Measurements from ENCODE around the gene NT5C2. TPM values are rescaled to one million over a fixed set of nuclear protein-coding genes. Genes with fewer than 3 reads are reported as not detected.

The NT5C2 gene
- total and polyA plus RNA-seq, 2 of the 8 experiments (the other 6 are each of a cell fraction or from before 2014, with no cell fraction given): 35.2 to 106 TPM

GRCh38 chr10:103106539-103106938 is 86.5 kb downstream of the NT5C2 start:
- no peak overlapping the region for H2BK120ac ChIP-seq (replicated peaks; ENCODE audit: low read depth, low read length)
- POLR2A ChIA-PET (ENCODE audit: partially characterized antibody): no interaction called here
- H3K4ac ChIP-seq (replicated peaks; ENCODE audit: insufficient read length, low read depth, low read length): no peak overlapping the region
- no peaks in the 10 kb centered on the region for H3K79me1 ChIP-seq (ENCODE audit: low read depth, low read length)
- no peak overlapping the region for H2AFZ ChIP-seq (ENCODE audit: low read length)
- no peaks in the 10 kb centered on the region for H3K79me2 ChIP-seq (ENCODE audit: control insufficient read depth in 1 of 2, insufficient read depth in 2 of 2, low read length in 2 of 2)
- H2AK5ac ChIP-seq (ENCODE audit: low read depth, low read length): no peak overlapping the region
- no peak overlapping the region for H2BK20ac ChIP-seq (ENCODE audit: low read length)
- no peak overlapping the region for H2BK12ac ChIP-seq (ENCODE audit: low read depth, low read length)
- no peak overlapping the region for H4K5ac ChIP-seq (ENCODE audit: insufficient read length, low read depth, low read length)
- H3K56ac ChIP-seq (replicated peaks; ENCODE audit: insufficient read length, low read depth, low read length): no peak overlapping the region
- H2BK5ac ChIP-seq (ENCODE audit: low read depth, low read length): no peak overlapping the region
- no peak for TF ChIP-seq TCF12 (IDR thresholded peaks at IDR 0.05; ENCODE audit: low read depth, low read length)
- TF ChIP-seq KDM1A (IDR thresholded peaks at IDR 0.05; ENCODE audit: borderline replicate concordance, low read length): no peak
- TF ChIP-seq TBP (IDR thresholded peaks at IDR 0.05; ENCODE audit: low read depth, low read length): no peak
- TF ChIP-seq JUND (IDR thresholded peaks at IDR 0.05; ENCODE audit: low read length): no peak
- TF ChIP-seq BRCA1 (IDR thresholded peaks at IDR 0.05; ENCODE audit: low read depth, low read length): no peak
- TF ChIP-seq SP2 (IDR thresholded peaks at IDR 0.05; ENCODE audit: low read length): no peak
- no peak for TF ChIP-seq CHD1 (IDR thresholded peaks at IDR 0.05; ENCODE audit: low read depth, low read length)
- no peak for TF ChIP-seq SP1 (IDR thresholded peaks at IDR 0.05; ENCODE audit: low read depth, low read length)
- no peak for TF ChIP-seq CEBPB (IDR thresholded peaks at IDR 0.05; ENCODE audit: low read depth, low read length)
- no peak for TF ChIP-seq NANOG (IDR thresholded peaks at IDR 0.05; ENCODE audit: insufficient read depth, low read depth, low read length, poor library complexity, severe bottlenecking)
- no peak for TF ChIP-seq E2F6 (IDR thresholded peaks at IDR 0.05)
- no peak overlapping the region for H3K14ac ChIP-seq (ENCODE audit: insufficient read length)
- H3K23ac ChIP-seq (ENCODE audit: insufficient read length): no peak overlapping the region
- CTCF ChIA-PET (ENCODE audit: partially characterized antibody): interaction anchor here (0.6 to 3.1 kb wide), 4 partner anchors 10 to 138 kb away, joined by 3 to 13 read pairs (median 6); no protein-coding TSS in a partner anchor
- H3K9ac ChIP-seq (replicated peaks in 1 of 4; ENCODE audit: extremely low read depth in 1 of 4, low read depth in 3 of 4, low read length in 3 of 4): no peak overlapping the region
- no peak for DNase-seq (ENCODE audit: low read depth in 1 of 2, low spot score in 2 of 2)
- no peak overlapping the region for H2BK15ac ChIP-seq (ENCODE audit: low read length)
- no peak overlapping the region for H3K18ac ChIP-seq (ENCODE audit: extremely low read depth, low read length)
- peaks cover 0 to 4% (median 0%) of the 10 kb centered on the region in 4 experiments; a peak in 2 of 7 replicates for H3K4me1 ChIP-seq (replicated peaks in 1 of 4; ENCODE audit: control insufficient read depth in 3 of 4, insufficient read depth in 4 of 4, low read length in 3 of 4)
- H3K23me2 ChIP-seq (ENCODE audit: low read depth, low read length): no peaks in the 10 kb centered on the region
- no peak overlapping the region for H3K4me2 ChIP-seq (ENCODE audit: insufficient read depth in 1 of 2, low read depth in 2 of 2, low read length in 2 of 2)
- FAIRE-seq: no peak
- H3K27me3 ChIP-seq (replicated peaks in 1 of 4; ENCODE audit: control insufficient read depth in 3 of 4, extremely low read depth in 1 of 4, insufficient read depth in 3 of 4, low read length in 3 of 4): no peaks in the 10 kb centered on the region
- H3K4me3 ChIP-seq (ENCODE audit: extremely low read depth in 1 of 4, insufficient read depth in 2 of 4, low read depth in 3 of 4, low read length in 4 of 4): no peak overlapping the region
- H4K20me1 ChIP-seq (replicated peaks in 1 of 2; ENCODE audit: control insufficient read depth in 1 of 2, insufficient read depth in 2 of 2, low read length in 2 of 2): no peaks in the 10 kb centered on the region
- H4K91ac ChIP-seq (replicated peaks; ENCODE audit: insufficient read length, low read length): no peak overlapping the region
- peaks cover 0 to 15% (median 2%) of the 10 kb centered on the region in 4 experiments; a peak in 2 of 8 replicates for H3K36me3 ChIP-seq (ENCODE audit: control insufficient read depth in 2 of 4, insufficient read depth in 4 of 4, low read length in 3 of 4)
- no peak overlapping the region for H3K27ac ChIP-seq (ENCODE audit: low read depth, low read length)
- H4K8ac ChIP-seq (ENCODE audit: extremely low read depth, insufficient read depth, low read length): no peak overlapping the region
- no peaks in the 10 kb centered on the region for H3K9me3 ChIP-seq (ENCODE audit: insufficient read depth in 2 of 2, low read depth in 1 of 2, low read length in 1 of 2)
